B cell (primary cell): ENCODE measurements around the gene WDR27. TPM values are rescaled to one million over a fixed set of nuclear protein-coding genes. Genes with fewer than 3 reads are reported as not detected.

Source experiments
- ATAC-seq: fragments of 200-7000 bp; cut with Tn5 transposase; one replicate; pipeline ENCODE4 v1.10.0; 2021; ENCODE audit warnings: low read depth, mild to moderate bottlenecking, moderate number of reproducible peaks, moderate library complexity
- CTCF ChIA-PET: fragments of 350-600 bp; sonication (Branson Sonifier 250); formaldehyde crosslinking; loops from one replicate; lab custom pipeline; 2021; ENCODE audit warnings: antibody characterized with exemption, inconsistent platforms; lab: Charles Lee
- POLR2A ChIA-PET: fragments of 350-600 bp; sonication (Branson Sonifier 250); formaldehyde crosslinking; loops from one replicate; lab custom pipeline; 2021; ENCODE audit warnings: antibody characterized with exemption; lab: Charles Lee
- DNase-seq: peaks from one replicate; pipeline ENCODE4 v3.0.0; 2013
- H2AFZ ChIP-seq: 2 replicates; pipeline ENCODE4 v1.6.1; 2012; ENCODE audit warnings: mild to moderate bottlenecking, low read depth, low read length; ENCODE audit not compliant: insufficient read depth, poor library complexity, severe bottlenecking
- H3K27ac ChIP-seq, 2 donors: 1 replicate in 1 of 2; 2 replicates in 1 of 2; pipeline ENCODE4 v1.5.1; 2012 to 2013; ENCODE audit warnings: low read length in 2 of 2, mild to moderate bottlenecking in 2 of 2, moderate library complexity in 1 of 2
- H3K27me3 ChIP-seq, 4 experiments: fragments of 200-600 bp in 1 of 4; sonication (generic) in 1 of 4; replicated peaks in 1 of 4; 1 replicate in 2 of 4; 2 replicates in 2 of 4; pipeline versions ENCODE4 v1.6.1 to v1.7.0; 2013 to 2016; ENCODE audit warnings: low read length in 3 of 4, mild to moderate bottlenecking in 2 of 4, mixed read lengths in 1 of 4, moderate library complexity in 1 of 4; ENCODE audit not compliant: insufficient read depth in 4 of 4, control insufficient read depth in 3 of 4; ENCODE audit errors: control extremely low read depth in 1 of 4
- H3K36me3 ChIP-seq, 2 experiments: replicated peaks in 1 of 2; 1 replicate in 1 of 2; 2 replicates in 1 of 2; pipeline versions ENCODE4 v1.6.1 to v1.7.1; 2013; ENCODE audit warnings: low read length in 1 of 2; ENCODE audit not compliant: insufficient read depth in 2 of 2, control insufficient read depth in 1 of 2; ENCODE audit errors: control extremely low read depth in 1 of 2, extremely low read depth in 1 of 2
- H3K4me1 ChIP-seq, 2 donors: fragments of 200-600 bp in 1 of 2; sonication (generic) in 1 of 2; 1 replicate in 1 of 2; 2 replicates in 1 of 2; pipeline versions ENCODE4 v1.5.1 to v1.6.1; 2013 to 2017; ENCODE audit warnings: low read length in 2 of 2; ENCODE audit not compliant: control insufficient read depth in 2 of 2, insufficient read depth in 2 of 2
- H3K4me2 ChIP-seq: replicated peaks from 2 replicates; pipeline ENCODE3; 2012; ENCODE audit warnings: mild to moderate bottlenecking, low read depth, low read length; ENCODE audit not compliant: poor library complexity, severe bottlenecking
- H3K4me3 ChIP-seq, 5 experiments: fragments of 200-600 bp in 1 of 5; sonication (generic) in 1 of 5; 1 replicate in 3 of 5; 2 replicates in 2 of 5; pipeline versions ENCODE4 v1.5.1 to v1.7.0; 2011 to 2016; ENCODE audit warnings: low read length in 4 of 5, mild to moderate bottlenecking in 4 of 5, low read depth in 2 of 5, control low read depth in 1 of 5, moderate library complexity in 1 of 5; ENCODE audit not compliant: insufficient read depth in 1 of 5; ENCODE audit errors: control extremely low read depth in 1 of 5, extremely low read depth in 1 of 5
- H3K79me2 ChIP-seq: fragments of 200-600 bp; sonication (generic); one replicate; pipeline ENCODE4 v1.6.0; 2016; ENCODE audit warnings: low read length; ENCODE audit not compliant: control insufficient read depth, insufficient read depth
- H3K9ac ChIP-seq: fragments of 200-600 bp; sonication (generic); 2 replicates; pipeline ENCODE4 v1.6.1; 2017; ENCODE audit warnings: mild to moderate bottlenecking, low read length, moderate library complexity
- H3K9me3 ChIP-seq, 3 donors: one replicate each; pipeline versions ENCODE4 v1.6.1 to v1.7.1; 2013; ENCODE audit warnings: low read length in 2 of 3; ENCODE audit not compliant: control insufficient read depth in 2 of 3, insufficient read depth in 1 of 3; ENCODE audit errors: control extremely low read depth in 1 of 3
- H4K20me1 ChIP-seq: 2 replicates; pipeline ENCODE4 v1.6.0; 2012; ENCODE audit warnings: mild to moderate bottlenecking, low read length; ENCODE audit not compliant: insufficient read depth, control insufficient read depth, poor library complexity, severe bottlenecking
- H3K27ac Mint-ChIP-seq: one replicate; pipeline ENCODE4 v1.8.0; 2021; ENCODE audit warnings: mixed read lengths
- H3K27me3 Mint-ChIP-seq: one replicate; pipeline ENCODE4 v1.8.0; 2021; ENCODE audit warnings: mixed read lengths
- H3K4me1 Mint-ChIP-seq: one replicate; pipeline ENCODE4 v1.8.0; 2021; ENCODE audit warnings: mixed read lengths
- H3K4me3 Mint-ChIP-seq: one replicate; pipeline ENCODE4 v1.8.0; 2021; ENCODE audit warnings: mixed read lengths
- H3K9me3 Mint-ChIP-seq: one replicate; pipeline ENCODE4 v1.8.0; 2022; ENCODE audit warnings: mixed read lengths; ENCODE audit not compliant: insufficient read depth
- CTCF ChIP-seq: fragments of 200-600 bp; IDR thresholded peaks from one replicate; pipeline ENCODE4 v1.8.0; 2022; ENCODE audit warnings: antibody characterized with exemption, mild to moderate bottlenecking
- EZH2 ChIP-seq: IDR thresholded peaks from 2 replicates; pipeline ENCODE4 v1.6.1; 2012; ENCODE audit warnings: borderline replicate concordance, low read depth, mild to moderate bottlenecking, moderate library complexity, low read length; ENCODE audit not compliant: insufficient read depth, poor library complexity, severe bottlenecking
- WGBS: methylation state at CpG from one replicate; pipeline ENCODE4 v1.1.5; 2013; ENCODE audit warnings: missing lambda C conversion rate; ENCODE audit not compliant: insufficient coverage; 5-methylcytosine and 5-hydroxymethylcytosine counted together
- intact Hi-C: fragments of 100-400 bp; cut with micrococcal nuclease; formaldehyde crosslinking; loops from one replicate; pipeline ENCODE4 v1.10.0; 2022
- polyA plus RNA-seq: library from polyadenylated mRNA; depleted of rRNA; stranded (reverse); fragments of >200 nt; gene quantifications from 2 replicates; pipeline ENCODE4 v1.2.3, GENCODE V29; 2012
- total RNA-seq, 2 donors: library from RNA; stranded (reverse); fragments of 120-200 nt in 1 of 2; gene quantifications; 1 replicate in 1 of 2; 2 replicates in 1 of 2; pipeline versions ENCODE4 v1.2.3 to v1.2.4, GENCODE V29; 2013 to 2022

The WDR27 gene
- total and polyA plus RNA-seq, 2 donors (not counting 1 experiment from before 2014, with no cell fraction given) = 64.3 to 86.3 TPM

DNA sequence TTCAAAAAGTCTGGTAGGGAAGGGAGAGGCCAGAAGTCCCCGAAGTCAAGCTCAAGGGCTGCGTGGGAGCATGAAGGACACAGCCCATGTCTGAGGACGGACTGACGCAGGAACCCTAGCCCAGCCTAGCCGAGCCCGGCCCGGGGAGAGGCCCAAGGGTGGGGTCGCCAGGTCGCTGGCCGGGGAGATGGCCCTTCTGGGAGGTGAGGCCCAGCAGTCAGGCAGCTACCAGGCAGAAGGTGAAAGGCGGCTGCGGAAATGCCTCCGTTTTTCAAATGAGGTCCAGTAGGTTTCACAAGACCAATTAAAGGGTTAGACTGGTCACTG is 44.6 kb downstream of the WDR27 start:
- POLR2A ChIA-PET = no interaction called here
- intact Hi-C loops = no loop called here
- ATAC-seq (no peak), DNase-seq (no peak)
- no peak overlapping the region for H3K4me3 Mint-ChIP-seq
- no peaks in the 10 kb centered on the region for H3K9me3 Mint-ChIP-seq
- H3K4me1 Mint-ChIP-seq = no peaks in the 10 kb centered on the region
- H3K27me3 ChIP-seq = no peaks in the 10 kb centered on the region
- no peaks in the 10 kb centered on the region for H3K79me2 ChIP-seq
- H3K4me3 ChIP-seq = no peak overlapping the region
- no peak for TF ChIP-seq CTCF
- no peak for TF ChIP-seq EZH2
- no peak overlapping the region for H3K27ac Mint-ChIP-seq
- no peak overlapping the region for H2AFZ ChIP-seq
- CTCF ChIA-PET = no interaction called here
- H3K36me3 ChIP-seq = peaks cover 0 to 11% of the 10 kb centered on the region in 2 experiments
- peaks cover 0 to 5% (median 0%) of the 10 kb centered on the region in 3 donors for H3K9me3 ChIP-seq
- no peaks in the 10 kb centered on the region for H3K27me3 Mint-ChIP-seq
- H4K20me1 ChIP-seq = no peaks in the 10 kb centered on the region
- H3K9ac ChIP-seq = no peak overlapping the region
- peaks cover 0 to 8% of the 10 kb centered on the region in 2 donors for H3K4me1 ChIP-seq
- no peak overlapping the region for H3K27ac ChIP-seq
- no peak overlapping the region for H3K4me2 ChIP-seq
- WGBS = 98% methylated on average over 13 of the region's 13 CpGs

- no peak for DNase-seq
- no peaks in the 10 kb centered on the region for H3K27me3 Mint-ChIP-seq
- Histone ChIP-seq H3K4me1 (peaks cover 0 to 8% of the 10 kb centered on the region in 2 donors), H2AFZ (no peak overlapping the region), H3K9me3 (peaks cover 0 to 5% (median 0%) of the 10 kb centered on the region in 3 donors), H3K27me3 (no peaks in the 10 kb centered on the region), H3K4me3 (no peak overlapping the region), H3K9ac (no peak overlapping the region), H3K36me3 (peaks cover 0 to 11% of the 10 kb centered on the region in 2 experiments), H3K4me2 (no peak overlapping the region), H3K79me2 (no peaks in the 10 kb centered on the region), H4K20me1 (no peaks in the 10 kb centered on the region), H3K27ac (no peak overlapping the region)
- H3K9me3 Mint-ChIP-seq = no peaks in the 10 kb centered on the region
- no peaks in the 10 kb centered on the region for H3K4me1 Mint-ChIP-seq
- 96% methylated on average over 18 of the region's 23 CpGs for WGBS
- TF ChIP-seq EZH2 (no peak), CTCF (no peak)
- no peak for ATAC-seq
- intact Hi-C loops = no loop called here
- no peak overlapping the region for H3K27ac Mint-ChIP-seq
- CTCF ChIA-PET = no interaction called here
- POLR2A ChIA-PET = no interaction called here
- H3K4me3 Mint-ChIP-seq = no peak overlapping the region
Observed at GRCh38 chr6:169656546-169657283, 45.1 kb downstream of the WDR27 start.
